Measurements from ENCODE around the gene HIPK3.
A peak's percentile ranks its signal among the peaks of the same experiment; 100 is the strongest.

Gene HIPK3

DNA sequence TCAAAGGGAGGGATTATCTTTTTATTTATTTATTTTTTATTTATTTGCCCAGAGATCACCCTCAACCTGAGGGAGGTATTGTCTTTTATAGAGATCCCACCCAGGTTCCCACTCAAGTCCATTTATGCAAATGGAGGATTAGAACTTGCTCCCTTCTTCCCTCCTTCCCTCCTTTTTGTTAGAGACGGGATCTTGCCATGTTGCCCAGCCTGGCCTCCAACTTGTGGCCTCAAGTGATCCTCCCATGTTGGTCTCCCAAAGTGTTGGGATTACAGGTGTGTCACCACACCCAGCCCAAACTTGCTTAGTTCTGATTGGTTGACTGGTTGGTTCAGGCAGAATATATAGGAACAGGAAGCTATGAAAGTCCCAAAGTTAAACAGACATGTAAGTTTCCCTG lies 51.9 kb downstream of the HIPK3 start:
- DNase-seq = no peak

DNA sequence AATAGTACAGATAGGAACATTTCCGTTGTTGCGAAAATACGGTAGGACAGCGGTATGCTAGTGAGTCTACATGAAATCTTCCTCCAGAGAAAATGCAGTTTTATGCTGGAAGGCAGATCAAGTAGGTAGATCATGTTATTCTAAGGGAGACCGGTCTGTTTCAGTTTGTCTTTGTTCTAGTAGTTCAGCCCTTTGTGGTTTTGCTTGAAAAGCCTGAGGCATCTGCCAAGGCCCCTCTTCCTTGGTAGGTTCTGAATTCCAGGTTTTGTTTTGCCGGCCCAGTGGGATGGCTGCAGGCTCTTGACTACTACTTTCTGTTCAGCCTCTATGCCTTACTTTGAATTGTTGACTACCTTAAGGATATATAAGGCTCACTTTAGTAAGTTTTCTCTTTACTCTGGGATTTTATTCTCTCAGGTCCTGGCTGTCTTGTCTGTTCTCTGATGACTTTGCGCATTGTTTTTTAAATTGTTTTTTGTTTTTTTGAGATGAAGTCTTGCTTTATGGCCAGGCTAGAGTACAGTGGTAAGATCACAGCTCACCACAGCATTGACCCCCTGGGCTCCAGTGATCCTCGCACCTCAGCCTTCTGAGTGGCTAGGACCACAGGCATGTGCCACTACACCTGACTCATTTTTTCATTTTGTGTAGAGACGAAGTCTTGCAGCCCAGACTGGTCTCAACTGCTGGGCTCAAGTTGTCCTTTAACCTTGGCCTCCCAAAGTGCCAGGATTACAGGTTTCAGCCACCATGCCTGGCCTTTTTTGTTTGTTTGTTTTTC lies 53.7 kb downstream of the HIPK3 start:
- DNase-seq = no peak

DNA sequence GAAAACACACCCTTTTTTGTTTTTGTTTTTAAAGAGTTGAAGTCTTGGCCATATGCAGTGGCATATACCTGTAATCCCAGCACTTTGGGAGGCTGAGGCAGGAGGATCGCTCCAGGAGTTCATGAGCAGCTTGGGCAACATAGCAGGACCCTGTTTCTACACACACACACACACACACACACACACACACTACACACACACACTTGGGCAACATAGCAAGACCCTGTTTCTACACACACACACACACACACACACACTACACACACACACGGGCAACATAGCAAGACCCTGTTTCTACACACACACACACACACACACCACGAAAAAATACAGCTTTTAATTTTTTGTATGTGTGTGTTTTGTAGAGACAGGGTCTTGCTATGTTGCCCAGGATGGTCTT lies 54.5 kb downstream of the HIPK3 start:
- no peak for DNase-seq

DNA sequence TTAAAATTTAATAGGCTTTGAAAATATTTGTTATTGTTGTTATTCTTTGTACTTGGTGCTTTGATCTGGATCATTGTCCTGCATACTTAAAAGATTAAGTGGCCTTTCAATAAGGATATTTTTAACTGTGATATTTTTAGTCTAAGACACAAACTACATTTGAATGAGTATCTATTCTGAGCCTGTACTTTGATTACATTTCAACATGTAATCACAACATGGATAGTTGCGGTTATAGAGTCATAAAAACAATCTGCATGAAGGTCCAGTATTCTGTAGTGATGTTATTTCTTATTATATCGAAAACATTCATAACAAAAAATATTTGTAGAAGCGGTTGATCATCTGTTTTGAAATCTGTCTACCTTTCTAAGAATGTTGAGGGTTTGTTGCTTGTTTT lies 58.6 kb downstream of the HIPK3 start:
- DNase-seq = no peak

DNA sequence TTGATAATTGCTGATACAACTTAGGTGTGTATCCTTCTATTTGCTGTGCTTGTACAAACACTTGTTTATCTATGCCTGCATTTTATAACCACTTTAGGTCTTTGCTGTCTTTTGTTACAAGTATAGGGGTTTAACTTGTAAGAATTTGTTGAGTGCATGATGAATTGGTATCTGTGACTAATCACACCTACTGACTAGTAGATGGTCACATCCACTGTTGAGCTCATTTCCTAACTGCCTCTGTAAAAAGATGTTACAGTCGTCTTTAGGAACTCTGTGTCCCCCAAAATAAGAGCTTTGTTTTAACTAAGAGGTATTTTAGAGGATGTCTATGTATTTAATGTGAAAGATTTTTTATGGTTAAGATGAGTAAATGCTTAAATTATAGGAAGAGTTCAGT lies 60.5 kb downstream of the HIPK3 start:
- peak in 1 of 2 donors; percentile 25 for DNase-seq

DNA sequence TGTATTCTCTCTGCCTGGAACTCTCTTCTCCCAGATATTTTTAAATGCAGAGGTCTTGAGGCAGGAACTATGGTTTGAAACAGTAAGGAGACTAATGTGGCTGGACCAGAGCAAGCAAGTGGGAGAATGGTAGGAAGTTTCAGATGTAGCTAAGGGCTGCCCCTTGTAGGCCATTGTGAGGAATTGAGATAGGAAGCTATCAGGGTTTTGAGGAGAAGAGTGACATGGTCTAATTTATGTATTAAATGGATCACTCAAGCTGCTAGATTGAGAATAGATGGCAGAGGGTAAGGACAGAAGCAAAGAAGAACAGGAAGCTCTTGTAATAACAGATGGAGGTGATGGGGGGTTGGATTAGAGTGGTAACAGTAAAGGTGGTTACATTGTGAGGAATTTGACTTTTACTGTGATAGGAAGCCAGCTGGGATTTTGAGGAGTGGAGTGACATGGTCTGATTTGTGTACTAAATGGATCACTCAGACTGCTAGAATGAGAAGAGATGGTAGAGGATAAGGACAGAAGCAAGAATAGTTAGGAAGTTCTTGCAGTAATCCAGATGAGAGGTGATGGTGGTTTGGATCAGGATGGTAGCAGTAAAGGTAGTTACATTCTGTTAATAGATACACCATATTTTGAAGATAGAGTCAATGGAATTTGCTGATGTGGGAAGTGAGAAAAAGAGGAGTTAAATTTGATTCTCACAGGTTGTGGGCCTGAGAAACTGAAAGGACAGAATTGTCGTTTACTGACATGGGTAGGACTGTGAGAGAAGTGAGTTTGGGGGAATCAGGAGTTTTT lies 63.0 kb downstream of the HIPK3 start:
- no peak for DNase-seq

DNA sequence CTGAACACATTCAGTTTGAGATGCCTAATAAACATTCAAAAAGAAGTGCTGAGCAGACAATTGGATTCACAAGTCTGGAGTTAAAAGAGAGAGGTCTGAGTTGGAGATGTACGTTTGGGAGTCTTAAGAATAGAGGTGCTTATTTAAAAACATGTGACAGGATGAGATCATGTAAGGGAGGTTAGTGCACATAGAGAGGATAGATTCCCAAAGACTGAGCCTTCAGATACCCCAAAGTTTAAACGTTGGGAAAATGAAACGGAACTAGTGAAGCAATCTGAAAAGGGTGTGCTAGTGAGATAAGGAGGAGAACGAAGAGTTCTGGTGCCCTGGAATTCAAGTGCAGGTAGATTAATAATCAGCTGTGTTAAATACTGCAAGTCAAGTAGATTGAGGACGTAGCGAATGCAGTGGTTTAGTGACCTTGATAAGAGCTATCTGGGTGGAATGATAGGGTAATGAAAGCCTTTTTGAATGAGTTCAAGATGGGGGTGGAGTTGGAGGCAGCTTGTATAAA lies 63.7 kb downstream of the HIPK3 start:
- DNase-seq = no peak

DNA sequence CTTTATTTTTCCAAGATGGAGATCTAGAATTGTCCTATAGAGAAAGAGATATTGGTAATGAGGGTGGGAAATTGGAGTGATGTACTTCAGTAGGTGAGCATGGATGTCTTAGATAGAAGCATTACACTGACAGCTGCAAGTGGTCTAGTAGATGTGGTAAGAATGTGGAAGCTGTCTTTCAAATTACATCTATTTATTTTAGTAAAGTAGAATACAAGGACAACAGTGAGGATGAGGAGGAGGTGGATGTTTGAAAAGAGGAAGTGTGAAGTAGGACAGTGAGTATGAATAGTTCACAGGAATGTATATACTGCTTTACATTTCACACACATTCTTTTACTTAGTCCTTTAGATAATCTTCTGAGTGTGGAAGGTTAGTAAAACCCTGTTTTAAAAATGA lies 64.2 kb downstream of the HIPK3 start:
- no peak for DNase-seq

DNA sequence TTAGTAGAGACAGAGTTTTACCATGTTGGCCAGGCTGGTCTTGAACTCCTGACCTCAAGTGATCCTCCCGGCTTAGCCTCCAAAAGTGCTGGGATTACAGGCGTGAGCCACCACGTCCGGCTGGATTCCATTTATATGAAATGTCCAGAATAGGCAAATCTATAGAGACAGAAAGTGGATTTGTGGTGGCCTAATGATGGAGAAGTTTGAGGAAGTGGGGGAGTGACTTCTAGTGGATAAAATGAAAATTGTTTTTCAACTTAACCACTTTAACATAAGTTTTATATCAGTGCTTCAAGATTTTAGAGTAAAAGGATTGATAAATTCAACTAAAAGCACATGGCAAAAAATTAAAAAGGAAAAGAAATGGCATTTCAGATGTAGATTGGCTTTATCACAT lies 66.2 kb downstream of the HIPK3 start:
- no peak for DNase-seq

DNA sequence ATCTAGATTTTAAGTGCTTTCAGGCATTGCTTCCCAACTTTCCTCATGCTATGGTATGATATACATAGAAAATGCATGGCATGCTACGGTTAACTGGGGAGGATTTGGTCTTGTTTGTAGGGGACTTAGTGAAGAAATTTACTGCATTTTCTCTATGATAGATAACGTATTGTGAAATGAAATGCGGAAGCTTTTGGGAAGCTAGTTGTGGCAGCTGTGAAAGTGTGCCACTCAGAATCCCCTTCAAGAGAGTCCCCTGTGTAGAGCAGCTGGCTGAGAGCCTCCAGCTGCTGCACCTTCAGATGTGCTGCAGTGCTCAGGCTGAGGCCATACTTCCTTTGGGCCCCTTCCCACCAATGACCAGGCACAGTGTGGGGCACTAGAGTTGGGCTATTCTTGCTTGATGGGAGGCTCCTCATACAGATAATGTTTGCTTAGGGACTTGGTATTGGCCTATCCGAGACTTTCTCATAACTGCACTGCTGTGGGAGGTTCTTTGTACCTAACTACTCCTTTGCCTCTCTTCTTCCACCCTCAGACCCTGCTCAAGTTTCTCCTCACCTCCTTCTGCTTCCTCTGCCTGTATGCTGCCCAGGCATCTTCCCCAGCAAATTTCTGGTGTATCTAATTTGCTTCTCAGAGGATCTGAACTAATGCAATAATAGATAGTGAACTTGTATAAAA lies 67.3 kb downstream of the HIPK3 start:
- no peak for DNase-seq

DNA sequence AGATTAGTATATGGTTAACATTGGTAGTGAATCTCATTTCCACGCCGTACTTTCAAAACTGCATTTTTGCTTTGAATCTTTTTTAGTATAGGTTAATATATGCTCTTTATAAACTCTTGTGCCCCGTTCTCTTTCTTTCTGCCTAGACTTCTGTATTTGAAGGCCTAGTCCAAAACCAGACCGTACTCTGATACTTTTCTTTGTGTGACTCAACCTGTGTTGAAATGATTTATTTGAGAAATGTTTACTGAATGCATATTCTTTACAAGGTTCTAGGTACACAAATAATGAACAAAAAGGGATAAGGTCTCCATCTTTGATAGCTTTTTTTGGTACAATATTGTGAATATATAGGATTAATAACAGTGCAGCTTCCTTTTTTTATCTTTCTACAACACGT lies 68.3 kb downstream of the HIPK3 start:
- peak; percentile 23 to 25 for DNase-seq

DNA sequence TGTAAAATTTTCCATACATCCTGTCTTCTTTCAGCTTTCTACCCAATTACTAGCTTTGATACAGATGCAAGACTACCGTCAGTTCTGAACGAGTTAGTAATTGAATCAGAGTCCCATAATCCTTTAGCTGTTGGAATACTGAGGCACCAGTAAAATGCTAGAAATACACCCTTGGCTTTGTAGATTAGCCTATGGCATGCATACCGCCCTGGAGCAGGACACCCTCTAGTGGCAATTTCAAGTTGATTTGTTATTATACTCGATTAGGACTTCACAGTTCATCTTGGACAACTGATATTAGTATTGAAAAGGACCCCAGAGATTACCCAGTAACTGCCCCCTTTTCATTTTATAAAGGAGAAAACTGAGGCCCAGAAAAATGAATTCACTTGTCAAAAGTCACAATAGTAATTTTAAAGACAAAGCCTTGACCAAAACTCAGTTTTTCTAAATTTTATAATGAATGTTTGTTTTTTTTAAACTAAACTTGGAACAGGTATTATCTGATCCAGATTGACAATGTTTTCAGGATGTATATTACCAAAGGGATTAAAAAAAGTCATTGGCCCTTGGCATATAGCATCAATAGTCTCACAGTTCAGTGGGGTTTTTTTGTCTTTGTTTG lies 72.6 kb downstream of the HIPK3 start:
- peak; percentile 27 to 63 for DNase-seq

DNA sequence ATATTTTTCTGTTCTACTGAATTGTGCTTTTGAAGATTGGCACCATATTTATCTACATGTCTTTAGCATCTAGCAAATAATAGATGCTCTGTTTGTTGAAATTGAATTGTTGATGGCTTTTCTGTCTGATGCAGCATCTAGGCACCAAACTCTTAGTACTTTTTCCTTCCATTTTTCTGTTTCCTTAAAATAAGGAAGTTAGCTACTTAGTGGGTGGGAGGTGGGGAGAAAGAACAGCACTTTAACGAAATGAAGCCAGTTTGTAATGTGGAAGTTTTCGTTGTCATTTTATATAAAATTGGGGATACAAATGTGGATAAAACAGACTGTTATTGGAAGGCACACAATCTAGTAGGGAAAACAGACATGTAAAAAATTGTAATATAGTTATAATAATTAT lies 76.6 kb downstream of the HIPK3 start:
- DNase-seq = peak; percentile 38 to 55

DNA sequence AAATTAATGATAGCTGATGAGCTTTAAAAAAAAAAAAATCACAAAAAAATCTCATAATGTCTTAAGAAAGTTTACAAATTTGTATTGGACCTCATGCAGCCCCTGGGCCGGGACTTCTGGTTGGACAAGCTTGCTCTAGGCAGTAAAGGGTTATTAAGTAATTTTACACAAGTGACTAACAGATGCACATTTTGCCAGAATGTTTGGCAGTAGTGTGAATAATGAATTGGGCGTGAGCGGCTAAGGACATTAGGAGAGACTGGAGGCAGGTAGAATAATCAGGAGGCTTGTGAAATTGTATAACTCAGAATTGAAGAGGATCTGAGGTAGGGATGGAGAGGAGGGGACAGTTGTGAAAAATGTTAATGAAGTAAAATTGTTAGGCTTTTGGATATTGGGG lies 77.4 kb downstream of the HIPK3 start:
- no peak for DNase-seq

DNA sequence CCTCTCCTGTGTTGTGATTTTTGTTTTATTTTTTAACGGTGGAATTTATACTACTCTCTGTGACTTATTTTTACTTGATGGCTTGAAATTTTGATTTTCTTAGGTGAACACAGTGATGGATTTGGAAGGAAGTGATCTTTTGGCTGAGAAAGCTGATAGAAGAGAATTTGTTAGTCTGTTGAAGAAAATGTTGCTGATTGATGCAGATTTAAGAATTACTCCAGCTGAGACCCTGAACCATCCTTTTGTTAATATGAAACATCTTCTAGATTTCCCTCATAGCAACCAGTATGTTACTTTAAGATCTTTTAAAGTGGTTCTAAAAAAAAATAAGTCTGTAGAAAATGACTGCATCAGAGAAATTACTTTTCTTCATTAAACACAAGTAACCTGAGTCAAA lies 82.1 kb downstream of the HIPK3 start:
- no peak for DNase-seq

DNA sequence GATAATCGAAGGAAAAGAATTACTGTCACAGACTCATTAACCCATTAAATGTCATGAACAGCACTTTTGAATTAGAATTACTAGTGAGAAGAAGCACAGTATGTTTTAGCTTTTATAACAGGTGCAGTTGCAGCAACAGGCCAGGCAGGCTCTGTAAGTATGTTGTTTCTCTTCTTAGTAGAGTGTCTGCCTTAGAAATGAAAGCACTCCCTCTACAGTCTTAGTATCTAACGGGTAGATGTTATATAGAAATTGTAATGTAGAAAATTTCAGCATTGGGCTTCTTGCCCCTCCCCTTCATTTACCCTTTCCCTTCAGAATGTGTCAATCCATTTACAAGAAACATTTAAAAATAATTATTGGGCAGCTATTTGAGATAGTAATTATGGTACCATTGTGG lies 87.4 kb downstream of the HIPK3 start:
- DNase-seq = no peak

DNA sequence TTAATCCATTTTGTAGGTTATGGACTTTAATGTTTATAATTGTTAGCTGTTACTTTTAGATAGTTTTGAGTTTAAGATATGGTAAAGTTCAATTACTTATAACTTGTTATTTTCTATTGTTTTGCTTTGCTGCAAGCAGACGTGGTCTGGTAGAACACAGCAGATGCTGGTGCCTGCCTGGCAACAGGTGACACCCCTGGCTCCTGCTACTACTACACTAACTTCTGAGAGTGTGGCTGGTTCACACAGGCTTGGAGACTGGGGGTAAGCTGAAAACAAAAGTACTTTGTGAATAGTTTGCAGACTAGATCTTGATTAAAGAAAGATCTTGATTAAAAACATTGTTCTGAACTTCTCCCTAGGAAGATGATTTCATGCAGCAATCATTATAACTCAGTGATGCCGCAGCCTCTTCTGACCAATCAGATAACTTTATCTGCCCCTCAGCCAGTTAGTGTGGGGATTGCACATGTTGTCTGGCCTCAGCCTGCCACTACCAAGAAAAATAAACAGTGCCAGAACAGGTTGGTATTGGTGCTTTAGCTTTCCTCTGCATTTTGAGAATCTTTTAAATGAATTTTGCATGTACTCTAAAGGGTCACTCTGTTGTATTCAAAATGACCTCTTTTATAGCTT lies 90.4 kb downstream of the HIPK3 start:
- no peak for DNase-seq

DNA sequence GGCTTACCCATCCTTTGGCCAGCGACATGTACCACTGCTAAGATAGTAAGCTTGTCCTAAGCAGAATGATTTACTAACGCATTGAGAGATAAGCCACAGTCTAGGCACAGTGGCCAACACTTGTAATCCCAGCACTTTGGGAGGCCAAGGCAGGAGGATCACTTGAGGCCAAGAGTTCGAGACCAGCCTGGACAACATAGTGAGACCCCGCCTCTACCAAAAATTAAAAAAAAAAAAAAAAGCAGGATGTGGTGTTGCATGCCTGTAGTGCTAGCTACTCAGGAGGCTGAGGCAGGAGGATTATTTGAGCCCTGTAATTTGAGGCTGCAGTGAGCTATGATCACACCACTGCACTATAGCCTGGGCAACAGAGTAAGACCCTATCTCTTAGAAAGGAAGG lies 93.1 kb downstream of the HIPK3 start:
- DNase-seq = no peak

DNA sequence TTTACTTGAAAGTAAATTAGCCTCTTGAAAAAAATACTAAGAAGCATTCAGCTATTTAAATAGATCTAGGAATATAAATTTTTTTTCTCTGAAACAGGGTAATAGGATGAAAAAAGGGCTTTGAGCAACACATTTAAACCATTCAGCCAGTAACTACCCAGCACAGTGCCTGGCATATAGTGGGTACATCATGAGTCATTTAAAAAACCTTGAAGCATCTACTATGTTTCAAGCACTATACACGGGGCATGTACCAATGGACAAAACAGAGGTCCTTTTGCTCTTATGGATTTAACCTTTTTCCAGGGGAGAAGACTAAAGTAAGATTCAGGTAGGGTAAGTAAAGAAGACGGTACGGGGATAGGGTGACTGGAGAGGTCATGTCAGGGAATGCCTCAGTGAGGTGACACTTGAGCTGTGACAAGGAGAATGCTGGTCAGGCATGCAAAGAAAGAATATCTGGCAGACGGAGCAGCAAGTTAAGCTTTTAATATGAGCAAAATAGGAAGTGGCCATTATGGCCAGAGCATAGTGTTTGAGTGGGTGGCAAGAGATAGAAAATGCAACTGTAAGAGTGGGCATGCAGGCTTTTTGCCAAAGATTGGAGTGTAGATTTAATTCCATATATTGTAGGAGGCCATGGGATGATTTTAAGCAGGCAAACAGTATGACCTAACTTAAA lies 101.1 kb downstream of the HIPK3 start:
- DNase-seq = peak; percentile 51 to 55

DNA sequence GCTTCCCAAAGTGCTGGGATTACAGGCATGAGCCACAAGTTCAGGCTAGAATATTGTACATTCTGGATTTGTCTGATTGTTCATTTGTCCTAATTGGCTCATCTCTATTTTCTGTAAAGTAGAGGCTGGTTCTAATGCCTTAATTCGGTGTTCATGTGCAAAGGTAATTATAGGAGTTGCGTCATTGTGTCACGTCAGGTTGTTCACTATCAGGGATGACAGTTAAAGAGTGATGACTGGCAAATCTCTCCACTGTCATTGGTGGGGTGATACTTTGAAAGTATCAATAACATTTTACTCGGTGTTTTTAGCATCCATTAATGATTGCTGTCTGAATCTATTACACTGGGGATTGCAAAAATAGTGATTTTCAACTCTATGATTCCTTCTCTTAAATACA lies 103.5 kb downstream of the HIPK3 start:
- DNase-seq = no peak

DNA sequence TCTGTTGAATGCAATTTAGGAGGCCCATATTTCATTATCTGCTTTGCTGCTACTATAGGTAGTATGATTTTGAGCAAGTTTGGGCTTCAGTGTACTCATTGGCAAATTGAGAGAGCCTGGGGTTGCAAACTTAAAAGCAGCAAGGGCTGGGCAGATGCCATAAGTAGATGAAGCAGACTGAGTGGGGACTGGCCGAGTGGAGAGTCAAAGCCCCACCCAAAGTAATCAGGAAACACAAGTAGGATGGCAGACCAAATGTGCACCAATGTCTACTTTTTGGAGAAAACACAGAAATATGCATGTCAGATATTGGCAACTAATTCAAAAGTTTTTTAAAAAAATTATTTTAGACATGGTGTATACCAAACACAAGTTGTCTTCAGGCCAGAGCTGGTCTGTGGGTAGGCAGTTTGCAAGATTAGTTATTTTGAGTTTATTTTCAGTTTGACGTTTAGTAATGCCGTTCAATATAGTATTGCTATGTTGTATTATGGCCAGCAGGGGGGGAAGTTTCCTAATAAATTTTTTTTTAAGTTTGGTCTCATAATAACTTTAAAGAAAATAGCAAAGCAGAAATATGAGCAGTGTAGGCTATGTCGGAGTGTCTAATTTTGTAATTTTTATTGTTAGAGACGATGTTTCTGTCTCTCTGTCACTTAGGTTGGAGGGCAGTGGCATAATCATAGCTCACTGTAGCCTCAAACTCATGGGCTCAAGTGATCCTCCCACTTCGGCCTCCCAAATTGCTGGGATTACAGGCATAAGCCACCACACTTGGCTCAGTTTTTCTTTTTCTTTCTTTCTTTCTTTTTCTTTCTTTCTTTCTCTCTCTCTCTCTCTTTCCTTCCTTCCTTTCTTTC lies 105.1 kb downstream of the HIPK3 start:
- peak; percentile 29 to 75 for DNase-seq

Measured in inflammatory macrophage treated with lipopolysaccharide for 1 hour (primary cell).